Peyer's patch (tissue), 4 donors: Measurements from ENCODE around the gene FMNL3.

Experiments
- POLR2A ChIP-seq, 2 donors: fragments of 450-650 bp; IDR thresholded peaks; one replicate each; pipeline ENCODE4 v1.5.1; 2017; ENCODE audit warnings: antibody characterized with exemption in 2 of 2, mild to moderate bottlenecking in 2 of 2, moderate library complexity in 2 of 2
- TF ChIP-seq, protein P1 (sequence below), 6 experiments: fragments of 450-650 bp in 4 of 6; fragments of 200-600 bp in 2 of 6; sonication (generic) in 1 of 6; IDR thresholded peaks; one replicate each; pipeline ENCODE4 v1.5.1; 2017 to 2019; ENCODE audit warnings: antibody characterized with exemption in 6 of 6, mild to moderate bottlenecking in 3 of 6, moderate library complexity in 1 of 6

DNA sequence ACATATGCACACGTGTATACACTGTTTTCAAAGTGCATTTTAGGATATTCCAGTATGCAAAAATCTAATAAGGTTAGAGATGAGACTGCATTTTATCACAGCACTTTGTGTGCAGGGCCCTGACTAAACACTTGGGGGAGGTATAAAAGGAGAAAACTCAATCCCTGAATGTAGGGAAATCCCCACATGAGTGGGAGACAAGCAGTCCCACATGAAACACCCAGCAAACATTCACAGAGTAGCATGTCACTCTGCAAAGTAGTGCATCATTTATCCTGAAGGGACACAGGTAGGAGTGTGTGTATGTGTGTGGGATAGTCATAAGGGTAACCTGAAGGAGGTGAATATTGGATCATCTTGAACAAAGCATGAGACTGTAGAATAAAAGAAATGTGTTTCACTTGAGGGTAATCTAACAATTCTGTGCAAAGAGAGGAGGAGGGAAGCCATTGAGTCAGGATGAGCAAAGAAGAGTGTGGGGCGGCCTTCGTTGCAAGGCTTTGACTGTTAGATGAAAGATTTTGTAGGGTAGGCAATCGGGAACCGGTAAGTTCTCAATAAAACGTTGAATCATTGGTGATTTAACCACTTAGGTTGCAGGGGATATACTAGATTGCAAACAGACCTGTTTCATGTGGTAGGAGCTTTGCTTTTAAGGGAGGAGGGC, 80.9 kb downstream of the FMNL3 start:
- TF ChIP-seq POLR2A (IDR thresholded peaks at IDR 0.05) = no peak
- TF ChIP-seq, protein P1, sequence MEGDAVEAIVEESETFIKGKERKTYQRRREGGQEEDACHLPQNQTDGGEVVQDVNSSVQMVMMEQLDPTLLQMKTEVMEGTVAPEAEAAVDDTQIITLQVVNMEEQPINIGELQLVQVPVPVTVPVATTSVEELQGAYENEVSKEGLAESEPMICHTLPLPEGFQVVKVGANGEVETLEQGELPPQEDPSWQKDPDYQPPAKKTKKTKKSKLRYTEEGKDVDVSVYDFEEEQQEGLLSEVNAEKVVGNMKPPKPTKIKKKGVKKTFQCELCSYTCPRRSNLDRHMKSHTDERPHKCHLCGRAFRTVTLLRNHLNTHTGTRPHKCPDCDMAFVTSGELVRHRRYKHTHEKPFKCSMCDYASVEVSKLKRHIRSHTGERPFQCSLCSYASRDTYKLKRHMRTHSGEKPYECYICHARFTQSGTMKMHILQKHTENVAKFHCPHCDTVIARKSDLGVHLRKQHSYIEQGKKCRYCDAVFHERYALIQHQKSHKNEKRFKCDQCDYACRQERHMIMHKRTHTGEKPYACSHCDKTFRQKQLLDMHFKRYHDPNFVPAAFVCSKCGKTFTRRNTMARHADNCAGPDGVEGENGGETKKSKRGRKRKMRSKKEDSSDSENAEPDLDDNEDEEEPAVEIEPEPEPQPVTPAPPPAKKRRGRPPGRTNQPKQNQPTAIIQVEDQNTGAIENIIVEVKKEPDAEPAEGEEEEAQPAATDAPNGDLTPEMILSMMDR (IDR thresholded peaks at IDR 0.05) = no peak
